SU-DHL-6 (cell line): ENCODE data around the gene ZP3.

ENCODE experiments used
- H2AFZ ChIP-seq: fragments of 200-600 bp; sonication (generic); 2 replicates; pipeline ENCODE4 v1.6.1; 2014; ENCODE audit warnings: low read depth, mild to moderate bottlenecking, moderate library complexity, mixed read lengths, antibody characterized with exemption, low read length; ENCODE audit not compliant: severe bottlenecking
- H3F3A ChIP-seq: fragments of 200-600 bp; shearing (Covaris generic); 2 replicates; pipeline ENCODE4 v1.6.0; 2016; ENCODE audit warnings: antibody characterized with exemption, mild to moderate bottlenecking; ENCODE audit not compliant: insufficient read depth
- H3K27ac ChIP-seq: fragments of 200-600 bp; sonication (generic); 2 replicates; pipeline ENCODE4 v1.5.1; 2016; ENCODE audit warnings: low read depth, mild to moderate bottlenecking, low read length, moderate library complexity, mixed read lengths
- H3K27me3 ChIP-seq: fragments of 200-600 bp; sonication (generic), shearing (Covaris generic); 2 replicates; pipeline ENCODE4 v1.6.0; 2014; ENCODE audit warnings: mild to moderate bottlenecking, low read length
- H3K36me3 ChIP-seq: fragments of 200-600 bp; sonication (generic); 2 replicates; pipeline ENCODE4 v1.6.1; 2014; ENCODE audit warnings: mild to moderate bottlenecking, low read length, mixed read lengths
- H3K4me2 ChIP-seq: fragments of 300-600, 200-600 bp; shearing (Covaris generic), sonication (generic); 2 replicates; pipeline ENCODE4 v1.6.0; 2014; ENCODE audit warnings: low read length, low read depth, mild to moderate bottlenecking; ENCODE audit not compliant: poor library complexity, severe bottlenecking
- H3K4me3 ChIP-seq: fragments of 200-600 bp; sonication (generic); 2 replicates; pipeline ENCODE4 v1.5.1; 2014; ENCODE audit warnings: antibody characterized with exemption, low read length, mild to moderate bottlenecking, mixed read lengths; ENCODE audit not compliant: insufficient read depth, poor library complexity, severe bottlenecking
- H3K79me2 ChIP-seq: fragments of 200-600 bp; sonication (generic); 2 replicates; pipeline ENCODE4 v1.6.1; 2014; ENCODE audit warnings: mild to moderate bottlenecking, low read length, moderate library complexity; ENCODE audit not compliant: insufficient read depth
- H3K9ac ChIP-seq: fragments of 200-600 bp; sonication (generic); 2 replicates; pipeline ENCODE4 v1.7.0; 2014; ENCODE audit warnings: mild to moderate bottlenecking, low read length
- H3K9me2 ChIP-seq: fragments of 200-600 bp; sonication (generic); replicated peaks from 2 replicates; pipeline ENCODE4 v1.6.1; 2014; ENCODE audit warnings: low read length; ENCODE audit not compliant: insufficient read depth
- H3K9me3 ChIP-seq: fragments of 200-600 bp; sonication (generic); 2 replicates; pipeline ENCODE4 v1.6.1; 2014; ENCODE audit warnings: low read length, mixed read lengths; ENCODE audit not compliant: insufficient read depth
- H4K20me1 ChIP-seq: fragments of 200-600 bp; sonication (generic); 2 replicates; pipeline ENCODE4 v1.6.1; 2014; ENCODE audit warnings: low read depth, mild to moderate bottlenecking, antibody characterized with exemption, low read length, moderate library complexity, mixed read lengths
- EZH2phosphoT487 ChIP-seq: fragments of 200-600 bp; sonication (generic), shearing (Covaris generic); conservative IDR thresholded peaks from 2 replicates; pipeline ENCODE4 v1.6.1; 2018; ENCODE audit warnings: mild to moderate bottlenecking, antibody characterized with exemption, low read length, moderate library complexity, mixed read lengths
- TF ChIP-seq, protein P1 (sequence below): fragments of 200-600 bp; sonication (generic); IDR thresholded peaks from one replicate; pipeline ENCODE4 v1.5.1; 2017; ENCODE audit warnings: antibody characterized with exemption, mild to moderate bottlenecking, low read length, moderate library complexity; ENCODE audit not compliant: insufficient read depth, poor library complexity, severe bottlenecking

The ZP3 gene

GRCh38 chr7:76424413-76425111 is at the start of gene ZP3:
ZP3 (plus strand) TSS chr7:76424950; CDS start chr7:76424965, 15 bp downstream.
- H2AFZ ChIP-seq: no peak within 1 kb of the TSS
- H3K27me3 ChIP-seq: no peaks in the 10 kb centered on the region
- H3K9me2 ChIP-seq: no peaks in the 10 kb centered on the region
- H3K79me2 ChIP-seq: no peaks in the 10 kb centered on the region
- no peaks in the 10 kb centered on the region for H4K20me1 ChIP-seq
- no peak within 1 kb of the TSS for H3K4me3 ChIP-seq
- H3F3A ChIP-seq: no peaks in the 10 kb centered on the region
- H3K9me3 ChIP-seq: no peaks in the 10 kb centered on the region
- H3K4me2 ChIP-seq: no peak within 1 kb of the TSS
- H3K27ac ChIP-seq: no peak within 1 kb of the TSS
- H3K36me3 ChIP-seq: no peaks in the 10 kb centered on the region
- TF ChIP-seq EZH2phosphoT487: no peak
- no peak within 1 kb of the TSS for H3K9ac ChIP-seq

GRCh38 chr7:76375251-76375650 is 49.5 kb upstream of the ZP3 start:
- Histone ChIP-seq H3F3A (no peaks in the 10 kb centered on the region), H3K79me2 (no peaks in the 10 kb centered on the region), H3K9me2 (no peaks in the 10 kb centered on the region), H3K27me3 (no peaks in the 10 kb centered on the region), H3K9me3 (no peaks in the 10 kb centered on the region), H3K36me3 (no peaks in the 10 kb centered on the region), H3K4me3 (no peak overlapping the region), H3K9ac (no peak overlapping the region), H4K20me1 (no peaks in the 10 kb centered on the region), H3K4me2 (no peak overlapping the region), H3K27ac (no peak overlapping the region), H2AFZ (no peak overlapping the region)
- no peak for TF ChIP-seq EZH2phosphoT487
- TF ChIP-seq, protein P1, sequence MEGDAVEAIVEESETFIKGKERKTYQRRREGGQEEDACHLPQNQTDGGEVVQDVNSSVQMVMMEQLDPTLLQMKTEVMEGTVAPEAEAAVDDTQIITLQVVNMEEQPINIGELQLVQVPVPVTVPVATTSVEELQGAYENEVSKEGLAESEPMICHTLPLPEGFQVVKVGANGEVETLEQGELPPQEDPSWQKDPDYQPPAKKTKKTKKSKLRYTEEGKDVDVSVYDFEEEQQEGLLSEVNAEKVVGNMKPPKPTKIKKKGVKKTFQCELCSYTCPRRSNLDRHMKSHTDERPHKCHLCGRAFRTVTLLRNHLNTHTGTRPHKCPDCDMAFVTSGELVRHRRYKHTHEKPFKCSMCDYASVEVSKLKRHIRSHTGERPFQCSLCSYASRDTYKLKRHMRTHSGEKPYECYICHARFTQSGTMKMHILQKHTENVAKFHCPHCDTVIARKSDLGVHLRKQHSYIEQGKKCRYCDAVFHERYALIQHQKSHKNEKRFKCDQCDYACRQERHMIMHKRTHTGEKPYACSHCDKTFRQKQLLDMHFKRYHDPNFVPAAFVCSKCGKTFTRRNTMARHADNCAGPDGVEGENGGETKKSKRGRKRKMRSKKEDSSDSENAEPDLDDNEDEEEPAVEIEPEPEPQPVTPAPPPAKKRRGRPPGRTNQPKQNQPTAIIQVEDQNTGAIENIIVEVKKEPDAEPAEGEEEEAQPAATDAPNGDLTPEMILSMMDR: no peak

GRCh38 chr7:76377186-76377918 is 47.4 kb upstream of the ZP3 start:
- Histone ChIP-seq H3K36me3 (no peaks in the 10 kb centered on the region), H3F3A (no peaks in the 10 kb centered on the region), H4K20me1 (no peaks in the 10 kb centered on the region), H3K27ac (no peak overlapping the region), H3K9ac (no peak overlapping the region), H3K79me2 (no peaks in the 10 kb centered on the region), H3K27me3 (no peaks in the 10 kb centered on the region), H3K4me2 (no peak overlapping the region), H3K9me3 (no peaks in the 10 kb centered on the region), H3K4me3 (no peak overlapping the region), H3K9me2 (no peaks in the 10 kb centered on the region), H2AFZ (no peak overlapping the region)
- no peak for TF ChIP-seq EZH2phosphoT487
- TF ChIP-seq, protein P1: no peak

DNA sequence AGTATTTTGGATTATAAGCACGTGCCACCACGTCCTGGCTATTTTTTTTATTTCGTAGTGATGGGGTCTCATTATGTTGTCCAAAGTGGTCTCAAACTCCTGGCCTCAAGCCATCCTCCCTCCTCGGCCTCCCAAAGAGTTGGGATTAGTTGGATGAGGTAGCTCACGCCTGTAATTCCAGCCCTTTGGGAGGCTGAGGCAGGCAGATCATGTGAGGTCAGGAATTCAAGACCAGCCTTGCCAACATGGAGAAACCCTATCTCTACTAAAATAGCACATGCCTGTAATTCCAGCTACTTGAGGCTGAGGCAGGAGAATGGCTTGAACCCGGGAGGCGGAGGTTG is 44.2 kb upstream of the ZP3 start:
- no peak overlapping the region for H3K4me3 ChIP-seq

More for the DNA sequence above, 44.2 kb upstream of the ZP3 start:
- peak overlapping the region; percentile 45; the same call in 1 of the 2 replicates for H3K9ac ChIP-seq
- no peak for TF ChIP-seq EZH2phosphoT487
- no peaks in the 10 kb centered on the region for H3K27me3 ChIP-seq
- H3K27ac ChIP-seq: no peak overlapping the region
- no peaks in the 10 kb centered on the region for H3K9me3 ChIP-seq
- H3F3A ChIP-seq: no peaks in the 10 kb centered on the region
- peak overlapping the region; percentile 52 for H3K4me2 ChIP-seq
- no peaks in the 10 kb centered on the region for H3K9me2 ChIP-seq
- H2AFZ ChIP-seq: peak overlapping the region; percentile 85
- no peaks in the 10 kb centered on the region for H3K79me2 ChIP-seq
- H4K20me1 ChIP-seq: no peaks in the 10 kb centered on the region
- H3K36me3 ChIP-seq: no peaks in the 10 kb centered on the region
